ENCODE results near the gene PPP1R14C. TPM values are rescaled to one million over a fixed set of nuclear protein-coding genes. Genes with fewer than 3 reads are reported as not detected.

The PPP1R14C gene
- total and polyA plus RNA-seq, 2 donors (not counting 1 experiment from before 2014, with no cell fraction given): 0.17 TPM; not detected in 1

DNA sequence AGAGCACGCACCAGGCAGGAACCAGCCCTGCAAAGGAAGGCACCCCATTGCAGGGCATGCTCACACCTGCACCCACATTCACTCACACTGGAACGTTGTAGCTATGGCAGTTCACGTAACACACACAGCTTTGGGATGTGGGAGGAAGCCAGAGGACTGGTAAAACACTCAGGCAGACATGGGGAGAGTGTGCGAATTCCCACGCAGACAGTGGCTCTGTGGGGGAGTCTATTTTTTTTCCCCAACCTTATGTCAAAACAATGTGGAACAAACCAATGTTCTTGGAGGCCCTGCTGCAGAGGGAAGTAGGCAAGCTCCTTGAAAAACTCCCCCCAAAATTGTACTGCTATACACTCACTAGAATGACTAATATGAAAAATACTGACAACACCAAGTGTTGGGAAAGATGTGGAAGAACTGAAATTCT, 91.0 kb downstream of the PPP1R14C start:
- no peak for TF ChIP-seq EZH2 (IDR thresholded peaks at IDR 0.05; ENCODE audit: low read length, missing control alignments)
- no peak overlapping the region for H3K4me3 ChIP-seq (replicated peaks in 1 of 4; ENCODE audit: control extremely low read depth in 1 of 4, insufficient read depth in 1 of 4, low read depth in 3 of 4, low read length in 4 of 4)
- no peak for DNase-seq (ENCODE audit: low read depth in 2 of 2)
- H3K9me3 ChIP-seq (ENCODE audit: control insufficient read depth, insufficient read depth, low read depth, low read length): no peaks in the 10 kb centered on the region
- H4K20me1 ChIP-seq (ENCODE audit: control insufficient read depth, extremely low read depth, insufficient read depth, low read length): no peaks in the 10 kb centered on the region
- no peaks in the 10 kb centered on the region for H3K27me3 ChIP-seq (ENCODE audit: control insufficient read depth, insufficient read depth, low read length)
- H3K79me2 ChIP-seq (ENCODE audit: control insufficient read depth, insufficient read depth, low read length): no peaks in the 10 kb centered on the region
- H3K36me3 ChIP-seq (ENCODE audit: control insufficient read depth, insufficient read depth, low read length): no peaks in the 10 kb centered on the region
- no peak overlapping the region for H3K27ac ChIP-seq (ENCODE audit: insufficient read depth, low read length)
- H3K4me2 ChIP-seq (ENCODE audit: extremely low read depth, insufficient read depth, low read length): no peak overlapping the region
- no peak overlapping the region for H2AFZ ChIP-seq (ENCODE audit: low read length)
- no peak overlapping the region for H3K9ac ChIP-seq (ENCODE audit: insufficient read depth, low read length)
- no peaks in the 10 kb centered on the region for H3K4me1 ChIP-seq (ENCODE audit: control insufficient read depth, extremely low read depth, insufficient read depth, low read length)

DNA sequence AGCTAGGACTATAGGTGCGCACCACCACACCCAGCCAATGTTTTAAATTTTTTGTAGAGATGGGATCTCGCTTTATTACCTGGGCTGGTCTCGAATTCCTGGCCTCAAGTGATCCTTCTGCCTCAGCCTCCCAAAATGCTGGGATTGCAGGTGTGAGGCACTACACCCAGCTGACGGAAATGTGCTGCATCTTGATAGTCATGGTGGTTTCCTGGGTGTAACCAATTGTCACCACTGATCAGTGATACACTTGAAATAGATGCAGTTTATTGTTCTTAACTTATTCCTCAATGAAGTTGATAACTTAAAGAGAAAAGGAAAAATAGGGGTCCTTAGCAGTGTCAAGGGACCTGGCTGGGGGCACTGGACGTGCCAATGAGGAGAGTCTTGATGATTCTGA, 92.4 kb downstream of the PPP1R14C start:
- Histone ChIP-seq H3K79me2 (ENCODE audit: control insufficient read depth, insufficient read depth, low read length) (no peaks in the 10 kb centered on the region), H3K36me3 (ENCODE audit: control insufficient read depth, insufficient read depth, low read length) (no peaks in the 10 kb centered on the region), H3K4me2 (ENCODE audit: extremely low read depth, insufficient read depth, low read length) (no peak overlapping the region), H2AFZ (ENCODE audit: low read length) (no peak overlapping the region), H3K9me3 (ENCODE audit: control insufficient read depth, insufficient read depth, low read depth, low read length) (no peaks in the 10 kb centered on the region), H3K27me3 (ENCODE audit: control insufficient read depth, insufficient read depth, low read length) (no peaks in the 10 kb centered on the region), H3K4me3 (replicated peaks in 1 of 4; ENCODE audit: control extremely low read depth in 1 of 4, insufficient read depth in 1 of 4, low read depth in 3 of 4, low read length in 4 of 4) (no peak overlapping the region), H4K20me1 (ENCODE audit: control insufficient read depth, extremely low read depth, insufficient read depth, low read length) (no peaks in the 10 kb centered on the region), H3K4me1 (ENCODE audit: control insufficient read depth, extremely low read depth, insufficient read depth, low read length) (no peaks in the 10 kb centered on the region), H3K9ac (ENCODE audit: insufficient read depth, low read length) (no peak overlapping the region), H3K27ac (ENCODE audit: insufficient read depth, low read length) (no peak overlapping the region)
- DNase-seq (ENCODE audit: low read depth in 2 of 2): no peak
- TF ChIP-seq, protein P1, sequence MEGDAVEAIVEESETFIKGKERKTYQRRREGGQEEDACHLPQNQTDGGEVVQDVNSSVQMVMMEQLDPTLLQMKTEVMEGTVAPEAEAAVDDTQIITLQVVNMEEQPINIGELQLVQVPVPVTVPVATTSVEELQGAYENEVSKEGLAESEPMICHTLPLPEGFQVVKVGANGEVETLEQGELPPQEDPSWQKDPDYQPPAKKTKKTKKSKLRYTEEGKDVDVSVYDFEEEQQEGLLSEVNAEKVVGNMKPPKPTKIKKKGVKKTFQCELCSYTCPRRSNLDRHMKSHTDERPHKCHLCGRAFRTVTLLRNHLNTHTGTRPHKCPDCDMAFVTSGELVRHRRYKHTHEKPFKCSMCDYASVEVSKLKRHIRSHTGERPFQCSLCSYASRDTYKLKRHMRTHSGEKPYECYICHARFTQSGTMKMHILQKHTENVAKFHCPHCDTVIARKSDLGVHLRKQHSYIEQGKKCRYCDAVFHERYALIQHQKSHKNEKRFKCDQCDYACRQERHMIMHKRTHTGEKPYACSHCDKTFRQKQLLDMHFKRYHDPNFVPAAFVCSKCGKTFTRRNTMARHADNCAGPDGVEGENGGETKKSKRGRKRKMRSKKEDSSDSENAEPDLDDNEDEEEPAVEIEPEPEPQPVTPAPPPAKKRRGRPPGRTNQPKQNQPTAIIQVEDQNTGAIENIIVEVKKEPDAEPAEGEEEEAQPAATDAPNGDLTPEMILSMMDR (conservative IDR thresholded peaks at IDR 0.05 in 1 of 2, IDR thresholded peaks at IDR 0.05 in 1 of 2; ENCODE audit: low read depth in 1 of 2, low read length in 2 of 2): no peak
- no peak for TF ChIP-seq EZH2 (IDR thresholded peaks at IDR 0.05; ENCODE audit: low read length, missing control alignments)

DNA sequence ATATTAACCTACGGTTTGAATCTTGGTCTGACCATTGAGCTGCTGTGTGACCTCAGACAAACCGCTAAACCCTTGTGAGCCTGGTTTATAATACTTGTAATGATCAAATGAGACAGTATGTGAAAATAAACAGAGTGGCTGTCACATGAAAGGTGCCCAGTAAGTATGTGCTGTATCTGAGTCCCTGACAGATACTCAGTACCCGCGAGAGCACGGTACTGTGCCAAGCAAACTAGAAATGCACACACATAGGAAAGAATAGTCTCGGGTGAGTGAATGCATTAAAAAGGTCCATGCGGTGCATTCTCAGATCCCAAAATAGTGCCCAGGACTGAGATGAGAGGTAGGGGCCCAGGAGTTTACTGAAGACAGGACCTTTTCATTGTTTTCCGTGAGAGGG, 93.3 kb downstream of the PPP1R14C start:
- Histone ChIP-seq H3K4me2 (ENCODE audit: extremely low read depth, insufficient read depth, low read length) (no peak overlapping the region), H3K27me3 (ENCODE audit: control insufficient read depth, insufficient read depth, low read length) (no peaks in the 10 kb centered on the region), H3K4me1 (ENCODE audit: control insufficient read depth, extremely low read depth, insufficient read depth, low read length) (no peaks in the 10 kb centered on the region), H3K9me3 (ENCODE audit: control insufficient read depth, insufficient read depth, low read depth, low read length) (no peaks in the 10 kb centered on the region), H2AFZ (ENCODE audit: low read length) (no peak overlapping the region), H3K4me3 (replicated peaks in 1 of 4; ENCODE audit: control extremely low read depth in 1 of 4, insufficient read depth in 1 of 4, low read depth in 3 of 4, low read length in 4 of 4) (no peak overlapping the region), H4K20me1 (ENCODE audit: control insufficient read depth, extremely low read depth, insufficient read depth, low read length) (no peaks in the 10 kb centered on the region), H3K9ac (ENCODE audit: insufficient read depth, low read length) (no peak overlapping the region), H3K27ac (ENCODE audit: insufficient read depth, low read length) (no peak overlapping the region), H3K79me2 (ENCODE audit: control insufficient read depth, insufficient read depth, low read length) (no peaks in the 10 kb centered on the region), H3K36me3 (ENCODE audit: control insufficient read depth, insufficient read depth, low read length) (no peaks in the 10 kb centered on the region)
- TF ChIP-seq, protein P1 (conservative IDR thresholded peaks at IDR 0.05 in 1 of 2, IDR thresholded peaks at IDR 0.05 in 1 of 2; ENCODE audit: low read depth in 1 of 2, low read length in 2 of 2): no peak
- TF ChIP-seq EZH2 (IDR thresholded peaks at IDR 0.05; ENCODE audit: low read length, missing control alignments): no peak
- DNase-seq (ENCODE audit: low read depth in 2 of 2): no peak

All from fibroblast of lung (primary cell).